ENCODE measurements around the gene ZNHIT2.

ZNHIT2 gene

GRCh38 chr11:65118097-65118837, 766 bp upstream of the ZNHIT2 start:
- DNase-seq = no peak

GRCh38 chr11:65116370-65117205, 913 bp downstream of the ZNHIT2 start:
- DNase-seq = peak; percentile 57

DNA sequence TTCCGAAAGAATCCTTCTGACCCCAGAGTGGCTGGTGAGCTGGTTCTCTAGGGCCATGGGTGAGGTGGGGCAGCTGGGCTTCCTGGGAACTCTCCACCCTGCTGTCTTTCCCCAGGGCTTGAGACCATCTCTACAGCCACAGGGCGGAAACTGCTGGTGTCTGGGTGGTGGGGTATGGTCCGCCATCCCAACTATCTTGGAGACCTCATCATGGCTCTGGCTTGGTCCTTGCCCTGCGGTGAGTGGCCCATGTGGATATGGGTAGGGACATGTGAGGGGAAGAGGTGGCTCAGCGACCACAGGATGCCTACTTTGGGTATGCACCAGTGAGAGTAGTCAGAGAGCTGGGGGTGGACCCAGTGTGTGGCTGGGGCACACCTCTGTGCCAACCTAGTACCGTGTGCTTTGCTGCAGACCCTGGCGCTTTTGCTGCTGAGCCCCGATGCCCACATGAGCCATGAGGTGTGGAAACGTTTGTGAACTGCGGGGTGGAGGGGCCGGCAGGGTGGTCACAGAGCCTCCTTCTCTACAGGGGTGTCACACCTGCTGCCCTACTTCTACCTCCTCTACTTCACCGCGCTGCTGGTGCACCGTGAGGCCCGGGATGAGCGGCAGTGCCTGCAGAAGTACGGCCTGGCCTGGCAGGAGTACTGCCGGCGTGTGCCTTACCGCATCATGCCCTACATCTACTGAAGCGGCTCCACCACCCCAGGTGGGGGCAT, 2.0 kb downstream of the ZNHIT2 start:
- no peak for DNase-seq

DNA sequence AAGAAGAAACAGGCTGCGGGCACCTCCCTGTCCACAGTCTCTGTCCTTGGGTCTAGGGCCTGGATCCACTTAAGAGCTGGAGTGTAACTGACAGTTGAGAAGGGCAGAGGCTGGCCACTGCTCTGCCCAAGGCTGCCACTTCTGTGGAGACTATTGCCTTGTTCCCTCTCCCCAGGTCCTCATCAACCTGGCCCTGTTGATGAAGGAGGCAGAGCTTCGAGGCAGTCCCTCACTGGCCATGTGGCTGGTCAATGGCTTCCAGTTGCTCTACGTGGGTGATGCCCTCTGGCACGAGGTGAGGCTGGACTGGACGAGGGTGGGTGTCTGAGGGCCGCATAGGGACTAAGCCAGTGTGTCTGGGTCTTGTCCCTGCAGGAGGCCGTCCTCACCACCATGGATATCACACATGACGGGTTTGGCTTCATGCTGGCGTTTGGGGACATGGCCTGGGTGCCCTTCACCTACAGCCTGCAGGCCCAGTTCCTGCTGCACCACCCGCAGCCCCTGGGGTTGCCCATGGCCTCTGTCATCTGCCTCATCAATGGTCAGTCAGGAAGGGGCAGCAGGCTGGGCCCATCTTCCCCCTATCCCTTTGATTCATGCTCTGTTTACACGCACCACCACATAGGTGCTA, 2.8 kb downstream of the ZNHIT2 start:
- no peak for DNase-seq

DNA sequence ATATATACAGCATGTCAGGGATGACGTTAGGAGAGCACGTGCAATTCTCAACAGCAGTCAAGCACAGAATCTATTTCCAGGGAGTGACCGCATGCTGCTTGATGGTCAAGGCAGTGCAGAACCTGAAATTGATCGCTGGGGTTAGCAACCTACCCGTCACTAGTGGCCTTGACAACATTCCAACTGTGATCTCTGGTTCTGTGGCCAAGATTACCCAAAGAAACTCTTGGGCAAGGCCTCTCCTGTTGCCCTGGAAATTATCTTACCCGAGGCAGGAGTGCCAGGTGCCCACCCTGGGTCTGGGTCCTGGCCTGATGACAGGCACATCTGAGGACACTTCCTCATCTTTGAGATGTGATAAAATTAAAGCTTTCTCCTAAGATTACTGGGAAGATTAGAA, 3.7 kb downstream of the ZNHIT2 start:
- DNase-seq = peak; percentile 73

DNA sequence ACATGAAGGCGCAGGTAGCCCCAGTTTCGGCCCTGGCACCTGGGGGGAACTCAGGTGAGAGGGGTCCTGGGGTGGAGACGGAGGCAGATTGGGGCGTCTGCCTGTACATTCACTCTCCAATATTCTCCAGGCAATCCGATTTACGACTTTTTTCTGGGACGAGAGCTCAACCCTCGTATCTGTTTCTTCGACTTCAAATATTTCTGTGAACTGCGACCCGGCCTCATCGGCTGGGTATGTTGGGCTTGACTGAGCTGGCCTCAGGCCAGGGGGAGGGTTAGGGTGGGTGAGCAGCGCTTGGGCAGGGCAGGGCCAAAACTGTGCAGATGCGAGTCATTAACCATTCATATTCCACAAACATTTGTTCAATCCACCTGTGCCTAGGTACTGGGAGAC, 4.1 kb downstream of the ZNHIT2 start:
- peak; percentile 66 for DNase-seq

- DNase-seq = peak; percentile 72
These were observed 4.7 kb downstream of the ZNHIT2 start for GRCh38 chr11:65112546-65113360.

DNA sequence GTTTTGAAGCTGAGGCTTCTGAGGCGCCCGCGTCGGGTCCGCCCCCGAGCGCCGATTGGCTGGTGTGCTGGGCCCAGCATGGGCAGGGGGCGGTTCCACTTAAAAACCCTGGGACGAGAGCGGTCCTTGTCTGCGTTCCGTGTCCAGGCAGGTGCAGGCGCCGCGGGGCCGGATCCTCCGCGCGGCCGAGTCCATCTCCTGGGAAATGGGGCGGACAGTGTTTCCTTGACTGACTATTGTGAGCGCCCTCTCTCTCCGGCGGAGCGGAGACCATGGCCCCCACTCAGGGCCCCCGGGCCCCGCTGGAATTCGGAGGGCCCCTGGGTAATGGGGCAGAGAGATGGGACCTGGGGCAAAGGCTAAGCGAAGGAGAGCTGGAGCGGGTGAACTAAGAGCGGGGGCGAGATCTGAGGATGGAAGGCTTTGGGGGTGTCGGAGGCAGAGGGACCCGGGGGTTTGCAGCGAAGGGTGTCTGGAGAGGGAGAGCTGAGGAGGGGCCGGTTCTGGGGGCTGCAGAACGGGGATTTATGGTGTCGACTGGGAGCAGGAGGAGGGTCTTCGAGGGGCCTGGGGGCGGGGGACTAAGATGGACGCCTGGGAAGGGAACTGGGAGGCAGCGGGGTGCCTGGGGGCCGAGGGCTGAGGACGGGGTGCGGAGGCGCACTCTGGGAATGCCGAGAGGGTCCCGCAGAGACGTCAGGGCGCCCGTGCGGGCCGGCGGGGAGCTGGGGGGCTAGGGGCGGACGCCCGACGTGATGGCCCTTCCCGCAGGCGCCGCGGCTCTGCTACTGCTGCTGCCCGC, 5.6 kb downstream of the ZNHIT2 start, which contains the start of gene TM7SF2:
Gene TM7SF2, plus strand, starts transcription at position 129 of the 802 bp plus-strand sequence. Its CDS starts 144 bp downstream, at position 273.
- DNase-seq = peak; percentile 96

- DNase-seq = no peak
These were observed 6.2 kb downstream of the ZNHIT2 start for GRCh38 chr11:65111159-65111743.

DNA sequence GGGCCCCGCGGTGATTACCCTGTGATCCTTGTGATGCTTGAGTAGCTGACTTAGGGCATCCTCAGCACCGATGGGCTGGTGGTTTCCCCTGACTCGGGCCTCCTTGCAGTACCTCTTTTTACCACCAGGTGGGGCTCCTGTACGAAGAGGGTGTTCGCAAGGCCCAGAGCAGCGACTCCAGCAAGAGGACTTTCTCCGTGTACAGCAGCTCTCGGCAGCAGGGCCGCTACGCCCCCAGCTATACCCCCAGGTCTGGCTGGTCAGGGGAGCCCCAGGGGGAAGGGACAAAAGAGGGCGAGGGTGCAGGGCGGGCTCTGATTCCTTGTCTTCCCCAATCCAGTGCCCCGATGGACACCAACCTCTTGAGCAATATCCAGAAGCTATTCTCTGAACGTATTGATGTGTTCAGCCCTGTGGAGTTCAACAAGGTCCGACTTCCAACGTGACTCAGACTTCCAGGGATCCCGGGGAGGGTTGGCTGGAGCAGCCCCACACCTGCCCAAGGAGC, 7.1 kb downstream of the ZNHIT2 start:
- peak; percentile 87 for DNase-seq

DNA sequence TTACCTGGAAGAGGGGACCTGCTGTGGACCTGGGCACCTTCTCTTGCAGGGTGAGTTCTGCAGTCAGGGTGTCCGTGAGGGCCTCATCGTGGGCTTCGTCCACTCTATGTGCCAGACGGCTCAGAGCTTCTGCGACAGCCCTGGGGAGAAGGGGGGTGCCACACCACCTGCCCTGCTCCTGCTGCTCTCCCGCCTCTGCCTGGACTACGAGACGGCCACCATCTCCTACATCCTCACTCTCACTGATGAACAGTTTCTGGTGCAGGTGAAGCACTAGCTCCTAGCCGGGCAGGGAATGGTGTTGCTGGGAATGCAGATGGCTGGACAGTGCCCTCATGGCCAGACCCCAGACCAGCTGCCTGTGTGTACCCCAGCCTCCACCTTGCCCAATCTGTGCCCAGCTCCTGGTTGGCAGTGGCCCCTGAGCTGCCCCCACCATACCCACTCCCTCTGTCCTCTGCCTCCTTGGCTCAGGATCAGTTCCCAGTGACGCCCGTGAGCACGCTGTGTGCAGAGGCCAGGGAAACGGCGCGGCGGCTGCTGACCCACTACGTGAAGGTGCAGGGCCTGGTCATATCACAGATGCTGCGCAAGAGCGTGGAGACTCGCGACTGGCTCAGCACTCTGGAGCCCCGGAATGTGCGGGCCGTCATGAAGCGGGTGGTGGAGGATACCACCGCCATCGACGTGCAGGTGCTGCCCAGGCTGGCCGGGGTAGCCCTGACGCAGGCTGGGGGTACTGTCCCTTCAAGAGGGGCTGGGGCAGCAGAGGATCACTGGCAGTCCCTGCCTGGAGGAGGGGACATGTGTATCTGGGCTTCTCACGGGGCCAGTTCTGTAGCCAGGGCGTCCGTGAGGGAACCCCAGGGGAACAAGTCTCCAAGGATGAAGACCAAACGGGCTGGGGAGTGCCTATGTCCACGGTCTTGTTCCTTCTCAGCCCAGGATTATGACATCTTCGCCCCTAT, 8.0 kb downstream of the ZNHIT2 start:
- no peak for DNase-seq

GRCh38 chr11:65108469-65109123, 8.9 kb downstream of the ZNHIT2 start:
- DNase-seq = no peak

- DNase-seq = no peak
These were observed 9.6 kb downstream of the ZNHIT2 start for GRCh38 chr11:65107751-65108468.

GRCh38 chr11:65107078-65107477, 10.4 kb downstream of the ZNHIT2 start:
- DNase-seq = no peak

GRCh38 chr11:65104628-65105027, 12.9 kb downstream of the ZNHIT2 start:
- no peak for DNase-seq

DNA sequence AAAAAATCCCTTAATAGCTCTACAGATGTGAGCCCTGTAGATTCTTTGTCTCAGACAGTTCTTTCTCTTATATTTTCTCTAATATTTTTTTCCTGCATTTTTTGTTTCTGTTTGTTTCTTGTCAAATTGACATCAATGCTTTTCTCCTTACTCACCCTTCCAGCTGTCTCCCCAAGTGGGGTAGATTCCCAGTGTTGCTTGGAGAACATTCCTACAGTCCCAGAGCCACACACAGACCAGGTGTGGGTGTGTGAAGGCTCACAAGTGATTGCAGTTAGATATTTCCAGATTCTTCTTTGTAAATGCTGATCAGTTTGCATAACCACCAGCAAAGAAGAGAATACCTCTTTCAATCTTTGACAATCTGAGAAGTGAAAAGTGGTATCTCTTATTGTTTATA, 14.0 kb downstream of the ZNHIT2 start:
- DNase-seq = no peak

GRCh38 chr11:65102142-65103095, 15.1 kb downstream of the ZNHIT2 start:
- DNase-seq = no peak
